Mesenchymal stem cell (in vitro differentiated cells and primary cell): Measurements from ENCODE around the gene ARHGAP5.

Source experiments
- DNase-seq: peaks from one replicate; pipeline ENCODE4 v3.0.0-alpha.2; 2013
- H2AFZ ChIP-seq: one replicate; pipeline ENCODE4 v1.6.1; 2013; ENCODE audit warnings: low read depth, mild to moderate bottlenecking, control low read depth, inconsistent platforms, low read length, moderate library complexity
- H2AK5ac ChIP-seq: 2 replicates; pipeline ENCODE4 v1.6.1; 2013; ENCODE audit warnings: low read length, moderate library complexity, mild to moderate bottlenecking, inconsistent platforms; ENCODE audit not compliant: severe bottlenecking
- H2BK120ac ChIP-seq: one replicate; pipeline ENCODE4 v1.6.1; 2013; ENCODE audit warnings: low read depth, mild to moderate bottlenecking, inconsistent platforms, low read length, moderate library complexity
- H2BK12ac ChIP-seq, 2 experiments: one replicate each; pipeline ENCODE4 v1.6.1; 2013; ENCODE audit warnings: inconsistent platforms in 2 of 2, low read length in 2 of 2, mild to moderate bottlenecking in 2 of 2, moderate library complexity in 2 of 2, control low read depth in 1 of 2
- H2BK15ac ChIP-seq: one replicate; pipeline ENCODE4 v1.6.1; 2013; ENCODE audit warnings: mild to moderate bottlenecking, low read depth, inconsistent platforms; ENCODE audit not compliant: poor library complexity, severe bottlenecking
- H2BK5ac ChIP-seq: 2 replicates; pipeline ENCODE4 v1.6.1; 2013; ENCODE audit warnings: low read depth, mild to moderate bottlenecking, low read length, control low read depth, inconsistent platforms; ENCODE audit not compliant: poor library complexity, severe bottlenecking
- H3K14ac ChIP-seq, 2 experiments: one replicate each; pipeline ENCODE4 v1.6.1; 2013; ENCODE audit warnings: inconsistent platforms in 2 of 2, low read length in 2 of 2, control low read depth in 1 of 2, mild to moderate bottlenecking in 1 of 2, moderate library complexity in 1 of 2
- H3K18ac ChIP-seq, 2 experiments: one replicate each; pipeline ENCODE4 v1.6.1; 2013; ENCODE audit warnings: inconsistent platforms in 2 of 2, low read length in 2 of 2, control low read depth in 1 of 2, low read depth in 1 of 2, mild to moderate bottlenecking in 1 of 2
- H3K23ac ChIP-seq, 2 experiments: one replicate each; pipeline ENCODE4 v1.6.1; 2013; ENCODE audit warnings: inconsistent platforms in 2 of 2, low read length in 2 of 2, mild to moderate bottlenecking in 2 of 2, moderate library complexity in 2 of 2, control low read depth in 1 of 2
- H3K27ac ChIP-seq: 2 replicates; pipeline ENCODE4 v1.5.1; 2013; ENCODE audit warnings: mild to moderate bottlenecking, moderate library complexity, low read length, control low read depth, inconsistent platforms; ENCODE audit not compliant: poor library complexity, severe bottlenecking
- H3K27me3 ChIP-seq, 2 experiments: 2 replicates each; pipeline versions ENCODE4 v1.6.1 to v1.7.0; 2013; ENCODE audit warnings: low read length in 2 of 2, mild to moderate bottlenecking in 2 of 2, moderate library complexity in 2 of 2, control low read depth in 1 of 2, inconsistent platforms in 1 of 2; ENCODE audit not compliant: control insufficient read depth in 1 of 2, insufficient read depth in 1 of 2
- H3K36me3 ChIP-seq, 2 experiments: 2 replicates each; pipeline versions ENCODE4 v1.6.1 to v1.7.0; 2013; ENCODE audit warnings: low read length in 2 of 2, control low read depth in 1 of 2, inconsistent platforms in 1 of 2, low read depth in 1 of 2, mild to moderate bottlenecking in 1 of 2; ENCODE audit not compliant: insufficient read depth in 2 of 2, control insufficient read depth in 1 of 2
- H3K4ac ChIP-seq, 2 experiments: one replicate each; pipeline ENCODE4 v1.6.1; 2013; ENCODE audit warnings: inconsistent platforms in 2 of 2, low read length in 2 of 2, mild to moderate bottlenecking in 2 of 2, moderate library complexity in 2 of 2, control low read depth in 1 of 2, low read depth in 1 of 2
- H3K4me1 ChIP-seq: 2 replicates; pipeline ENCODE4 v1.6.1; 2013; ENCODE audit warnings: low read depth, low read length, control low read depth; ENCODE audit not compliant: control insufficient read depth, insufficient read depth
- H3K4me2 ChIP-seq: 2 replicates; pipeline ENCODE4 v1.6.1; 2013; ENCODE audit warnings: low read length, mild to moderate bottlenecking, inconsistent platforms; ENCODE audit not compliant: poor library complexity, severe bottlenecking
- H3K4me3 ChIP-seq, 2 experiments: 2 replicates each; pipeline versions ENCODE4 v1.5.1 to v1.7.0; 2013; ENCODE audit warnings: low read length in 2 of 2, mild to moderate bottlenecking in 2 of 2, control low read depth in 1 of 2, low read depth in 1 of 2; ENCODE audit not compliant: insufficient read depth in 1 of 2
- H3K79me1 ChIP-seq: replicated peaks from 2 replicates; pipeline ENCODE4 v1.6.1; 2013; ENCODE audit warnings: mild to moderate bottlenecking, control low read depth, low read length, inconsistent platforms; ENCODE audit not compliant: poor library complexity, severe bottlenecking
- H3K9ac ChIP-seq: 2 replicates; pipeline ENCODE4 v1.7.0; 2013; ENCODE audit warnings: mild to moderate bottlenecking, low read length, moderate library complexity
- H3K9me3 ChIP-seq: 2 replicates; pipeline ENCODE4 v1.7.0; 2013; ENCODE audit warnings: mild to moderate bottlenecking, low read length; ENCODE audit not compliant: control insufficient read depth
- H4K8ac ChIP-seq: one replicate; pipeline ENCODE4 v1.6.1; 2013; ENCODE audit warnings: inconsistent platforms, mild to moderate bottlenecking, low read length, moderate library complexity
- H4K91ac ChIP-seq: one replicate; pipeline ENCODE4 v1.6.1; 2013; ENCODE audit warnings: mild to moderate bottlenecking, low read length, inconsistent platforms
- WGBS: methylation state at CpG from one replicate; pipeline ENCODE4 v1.1.7; 2013; ENCODE audit warnings: mixed read lengths; 5-methylcytosine and 5-hydroxymethylcytosine counted together

Gene ARHGAP5

GRCh38 chr14:32038876-32039275 is 38.2 kb upstream of the ARHGAP5 start:
- 0% methylated on average over 1 of the region's 1 CpG for WGBS
- H3K4me2 ChIP-seq, result no peak overlapping the region
- no peak overlapping the region for H2BK12ac ChIP-seq
- H3K4me1 ChIP-seq, result no peaks in the 10 kb centered on the region
- no peak overlapping the region for H3K4ac ChIP-seq
- no peak overlapping the region for H3K18ac ChIP-seq
- H3K4me3 ChIP-seq, result no peak overlapping the region
- H3K27ac ChIP-seq, result no peak overlapping the region
- no peak overlapping the region for H2AK5ac ChIP-seq
- H3K9ac ChIP-seq, result no peak overlapping the region
- DNase-seq, result peak; percentile 66
- H3K36me3 ChIP-seq, result no peaks in the 10 kb centered on the region
- H3K9me3 ChIP-seq, result no peaks in the 10 kb centered on the region
- H4K91ac ChIP-seq, result no peak overlapping the region
- H3K27me3 ChIP-seq, result peaks cover 0 to 8% of the 10 kb centered on the region in 2 experiments
- H2BK15ac ChIP-seq, result no peak overlapping the region
- no peak overlapping the region for H3K23ac ChIP-seq
- no peaks in the 10 kb centered on the region for H3K79me1 ChIP-seq
- no peak overlapping the region for H3K14ac ChIP-seq
- H2AFZ ChIP-seq, result no peak overlapping the region
- no peak overlapping the region for H2BK5ac ChIP-seq
- H4K8ac ChIP-seq, result no peak overlapping the region
- H2BK120ac ChIP-seq, result no peak overlapping the region

- peak; percentile 11 for DNase-seq
- WGBS, result 42% methylated on average over 7 of the region's 7 CpGs
- H2AFZ ChIP-seq, result no peak overlapping the region
- no peak overlapping the region for H3K4me2 ChIP-seq
- no peak overlapping the region for H4K8ac ChIP-seq
- no peak overlapping the region for H3K4me3 ChIP-seq
- no peak overlapping the region for H2BK120ac ChIP-seq
- no peak overlapping the region for H3K4ac ChIP-seq
- peaks cover 0 to 8% of the 10 kb centered on the region in 2 experiments for H3K27me3 ChIP-seq
- no peak overlapping the region for H2BK12ac ChIP-seq
- H3K4me1 ChIP-seq, result no peaks in the 10 kb centered on the region
- H2BK15ac ChIP-seq, result no peak overlapping the region
- H3K27ac ChIP-seq, result no peak overlapping the region
- H3K9ac ChIP-seq, result no peak overlapping the region
- H2AK5ac ChIP-seq, result no peak overlapping the region
- no peak overlapping the region for H3K18ac ChIP-seq
- no peak overlapping the region for H3K14ac ChIP-seq
- H3K23ac ChIP-seq, result no peak overlapping the region
- H3K79me1 ChIP-seq, result no peaks in the 10 kb centered on the region
- H3K9me3 ChIP-seq, result no peaks in the 10 kb centered on the region
- H3K36me3 ChIP-seq, result no peaks in the 10 kb centered on the region
- no peak overlapping the region for H2BK5ac ChIP-seq
- H4K91ac ChIP-seq, result no peak overlapping the region
Measured at GRCh38 chr14:32039401-32040030, 37.6 kb upstream of the ARHGAP5 start.

- Histone ChIP-seq H3K4me3 (no peak overlapping the region), H3K9ac (no peak overlapping the region), H3K27me3 (no peaks in the 10 kb centered on the region), H4K8ac (no peak overlapping the region), H3K14ac (no peak overlapping the region), H3K23ac (no peak overlapping the region), H2AK5ac (no peak overlapping the region), H3K18ac (no peak overlapping the region), H3K27ac (no peak overlapping the region), H2BK15ac (no peak overlapping the region), H3K36me3 (no peaks in the 10 kb centered on the region), H3K79me1 (no peaks in the 10 kb centered on the region), H3K9me3 (no peaks in the 10 kb centered on the region), H2BK120ac (no peak overlapping the region), H3K4me2 (no peak overlapping the region), H4K91ac (no peak overlapping the region), H2BK5ac (no peak overlapping the region), H2BK12ac (no peak overlapping the region), H3K4me1 (no peaks in the 10 kb centered on the region), H2AFZ (no peak overlapping the region), H3K4ac (no peak overlapping the region)
- no peak for DNase-seq
- WGBS, result 70% methylated on average over 4 of the region's 4 CpGs
Measured at GRCh38 chr14:32043624-32044023, 33.5 kb upstream of the ARHGAP5 start.

- Histone ChIP-seq H3K27ac (no peak overlapping the region), H3K4me2 (no peak overlapping the region), H3K14ac (no peak overlapping the region), H3K9ac (no peak overlapping the region), H2BK120ac (no peak overlapping the region), H3K4me1 (no peaks in the 10 kb centered on the region), H3K18ac (no peak overlapping the region), H2BK5ac (no peak overlapping the region), H4K8ac (no peak overlapping the region), H2AFZ (no peak overlapping the region), H3K4ac (no peak overlapping the region), H4K91ac (no peak overlapping the region), H3K4me3 (no peak overlapping the region), H3K27me3 (no peaks in the 10 kb centered on the region), H3K79me1 (no peaks in the 10 kb centered on the region), H3K9me3 (no peaks in the 10 kb centered on the region), H2BK12ac (no peak overlapping the region), H2AK5ac (no peak overlapping the region), H3K36me3 (no peaks in the 10 kb centered on the region), H2BK15ac (no peak overlapping the region), H3K23ac (no peak overlapping the region)
- 88% methylated on average over 1 of the region's 4 CpGs for WGBS
- DNase-seq, result no peak
Measured at GRCh38 chr14:32044454-32044853, 32.6 kb upstream of the ARHGAP5 start.
